Measurements from ENCODE around the gene FOXF2.

Gene FOXF2

GRCh38 chr6:1415416-1416063 lies 26.2 kb downstream of the FOXF2 start:
- DNase-seq, result no peak

DNA sequence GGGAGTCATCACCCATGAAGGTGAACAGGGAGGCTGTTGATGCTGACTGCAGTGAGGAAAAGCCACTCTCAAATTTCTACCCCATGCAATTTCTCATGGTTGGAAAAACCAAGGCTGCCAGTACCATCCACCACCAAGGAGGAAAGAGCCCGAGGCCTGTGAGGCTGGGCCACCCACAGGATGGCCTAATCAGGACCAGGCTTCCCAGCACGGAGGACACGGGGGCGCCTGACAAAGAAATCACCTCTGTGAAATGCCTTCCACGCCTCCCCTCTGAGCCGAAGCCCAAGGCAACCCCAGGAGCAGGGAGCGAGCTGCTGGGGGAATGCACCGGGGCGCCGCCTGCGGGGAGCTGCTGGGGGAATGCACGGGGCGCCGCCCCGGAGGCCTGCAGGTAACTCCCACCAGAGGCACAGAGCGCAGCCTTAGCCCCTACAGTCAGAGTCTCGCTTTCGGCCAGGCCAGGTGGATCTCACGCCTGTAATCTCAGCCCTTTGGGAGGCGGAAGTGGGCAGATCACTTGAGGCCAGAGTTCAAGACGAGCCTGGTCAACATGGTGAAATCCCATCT lies 26.9 kb downstream of the FOXF2 start:
- DNase-seq, result no peak

DNA sequence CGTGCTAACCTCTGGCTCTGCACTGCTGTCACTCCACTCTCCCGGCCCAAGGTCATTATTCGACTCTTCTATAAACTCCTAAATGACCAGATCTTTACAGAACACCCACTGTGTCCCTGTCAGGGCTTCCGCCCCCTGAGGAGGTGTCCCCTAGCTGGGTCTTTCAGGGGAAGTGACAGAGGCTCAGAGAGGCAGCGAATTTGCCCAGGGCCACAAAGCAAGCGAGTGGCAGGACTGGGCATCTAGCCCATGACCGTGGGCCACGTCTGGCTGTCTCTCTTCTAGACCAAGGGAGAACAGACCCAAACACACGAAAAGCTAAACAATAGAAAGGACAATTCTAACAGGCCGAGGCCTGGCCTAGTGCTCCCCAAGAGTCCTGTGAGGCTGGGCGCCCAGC lies 27.4 kb downstream of the FOXF2 start:
- DNase-seq, result no peak

- no peak for DNase-seq
Observed at GRCh38 chr6:1417718-1418117, 28.3 kb downstream of the FOXF2 start.

- DNase-seq, result no peak
Observed at GRCh38 chr6:1418471-1419191, 29.3 kb downstream of the FOXF2 start.

GRCh38 chr6:1420382-1420781 lies 31.0 kb downstream of the FOXF2 start:
- DNase-seq, result no peak

DNA sequence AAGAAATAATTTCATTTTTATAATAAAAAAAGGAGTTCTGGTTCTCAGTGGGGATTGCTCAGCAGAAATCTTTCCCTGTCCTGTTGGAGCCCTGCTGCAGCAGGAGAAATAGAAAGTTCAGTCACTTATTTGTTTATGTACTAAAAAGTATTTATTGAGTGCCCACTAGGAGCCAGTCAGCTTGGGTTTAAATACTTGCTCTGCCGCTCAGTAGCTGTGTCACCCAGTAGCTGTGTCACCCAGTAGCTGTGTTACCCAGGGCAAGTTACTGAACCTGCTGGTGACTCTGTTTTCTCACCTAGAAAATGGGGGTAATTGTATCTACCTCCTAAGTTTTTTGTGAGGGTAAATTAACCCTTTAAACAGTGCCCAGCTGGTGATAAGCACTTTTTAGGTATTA lies 32.9 kb downstream of the FOXF2 start:
- no peak for DNase-seq

DNA sequence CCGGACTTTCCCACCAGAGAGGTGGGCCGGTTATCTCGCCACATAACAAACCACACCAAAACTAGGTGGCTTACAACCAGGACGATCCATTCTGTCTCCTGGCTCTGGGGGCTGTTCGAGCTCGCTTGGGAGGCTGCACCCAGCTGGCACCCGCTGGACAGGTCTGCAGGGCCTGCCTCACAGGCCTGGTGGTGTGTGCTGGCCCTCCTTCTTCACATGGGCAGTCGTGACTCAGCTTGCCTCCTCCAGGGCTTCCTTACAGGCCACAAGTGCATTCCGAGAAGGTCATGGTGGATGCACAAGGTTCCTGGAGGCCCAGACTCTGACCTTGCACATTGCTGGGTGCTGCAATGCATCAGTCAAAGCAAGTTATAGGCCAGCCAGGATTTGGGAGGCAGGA lies 34.2 kb downstream of the FOXF2 start:
- no peak for DNase-seq

DNA sequence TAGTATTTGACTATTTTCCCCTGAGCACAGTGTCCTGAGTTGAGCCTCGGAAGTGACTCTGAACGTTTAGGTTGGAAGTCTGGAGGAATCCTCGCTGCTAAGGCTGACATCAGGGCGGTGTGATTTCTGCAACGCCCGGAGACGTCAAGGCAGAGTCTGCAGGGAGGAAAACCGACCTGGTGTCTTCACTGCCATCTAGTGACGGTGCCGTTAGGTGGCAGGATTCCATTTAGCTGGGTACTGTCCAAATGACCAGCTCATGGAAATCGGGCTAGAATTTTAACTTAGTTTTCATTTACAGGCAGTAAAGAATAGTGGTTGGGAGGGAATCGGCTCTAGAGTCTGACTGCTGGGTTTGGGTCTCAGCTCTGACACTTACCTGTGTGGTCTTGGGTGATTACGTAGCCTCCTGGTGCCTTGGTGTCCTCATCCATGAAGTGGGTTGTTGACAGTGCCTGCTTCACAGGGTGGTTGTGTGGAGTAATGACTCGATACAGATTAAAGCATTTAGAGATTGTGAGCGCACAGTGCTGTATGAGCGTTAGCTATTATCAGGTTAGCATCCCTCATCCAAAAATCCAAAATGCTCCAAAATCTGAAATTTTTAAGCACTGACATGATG lies 35.0 kb downstream of the FOXF2 start:
- DNase-seq, result peak; percentile 33

- no peak for DNase-seq
Observed at GRCh38 chr6:1426416-1426815, 37.0 kb downstream of the FOXF2 start.

GRCh38 chr6:1435806-1436205 lies 46.4 kb downstream of the FOXF2 start:
- no peak for DNase-seq

- DNase-seq, result peak; percentile 60
Observed at GRCh38 chr6:1436334-1437306, 47.2 kb downstream of the FOXF2 start.

DNA sequence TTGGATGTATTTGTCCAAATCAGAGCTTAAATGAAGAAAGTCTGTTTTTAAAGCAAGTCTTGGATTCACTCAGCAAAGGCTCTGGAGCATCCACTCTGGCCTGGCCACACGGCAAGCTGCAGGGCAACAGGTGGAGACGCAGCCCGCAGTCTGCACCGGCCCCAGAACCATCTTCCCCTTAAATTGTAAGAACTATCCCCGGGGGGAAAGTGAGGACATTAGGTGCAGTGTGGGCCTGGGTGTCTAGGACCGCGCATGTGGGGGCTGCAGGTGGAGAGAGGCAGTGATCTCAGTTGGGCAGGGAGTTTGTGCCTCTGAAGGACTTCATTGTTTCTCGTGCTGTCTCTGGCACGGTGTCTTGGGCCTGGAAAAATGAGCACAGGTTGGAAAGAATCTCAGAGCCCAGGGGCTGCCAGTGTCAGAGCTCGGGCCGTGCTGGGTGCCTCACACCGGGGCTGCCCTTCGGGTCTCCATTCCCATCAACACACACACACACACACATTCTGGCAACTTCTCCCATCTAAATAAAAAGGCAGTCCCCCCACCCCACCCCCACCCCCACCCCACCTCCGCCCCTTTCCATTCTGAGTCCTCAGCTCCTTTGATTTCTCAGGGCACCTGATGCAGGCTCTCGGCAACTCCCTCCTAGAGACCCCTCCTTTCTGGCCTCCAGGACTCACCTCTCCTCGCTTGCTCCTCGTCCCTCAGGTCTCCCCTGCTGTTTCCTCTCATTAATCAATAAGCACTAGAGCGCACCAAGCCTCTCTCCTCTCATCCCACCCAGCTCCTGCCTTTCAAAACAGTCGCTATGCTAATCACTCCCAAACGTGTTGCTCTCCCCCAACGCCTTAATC lies 48.4 kb downstream of the FOXF2 start:
- no peak for DNase-seq

- DNase-seq, result no peak
Observed at GRCh38 chr6:1438471-1438881, 49.1 kb downstream of the FOXF2 start.

DNA sequence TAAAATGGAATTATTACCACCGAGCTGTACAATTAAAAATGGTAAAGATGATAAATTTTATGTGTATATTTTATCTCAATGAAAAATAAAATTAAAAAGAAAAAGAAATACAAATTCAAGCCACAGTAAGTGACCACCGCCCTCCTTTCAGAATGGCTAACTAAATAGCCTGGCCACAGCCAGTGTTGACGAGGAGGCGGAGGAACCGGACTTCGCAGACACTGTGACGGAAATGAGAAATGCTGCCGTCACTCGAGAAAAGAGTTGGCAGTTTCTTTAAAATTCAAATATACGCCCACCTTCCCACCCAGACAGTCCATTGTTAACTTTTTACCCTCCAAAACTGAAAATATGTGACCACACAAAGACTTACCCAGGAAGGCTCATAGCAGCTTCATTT lies 50.0 kb downstream of the FOXF2 start:
- DNase-seq, result no peak

DNA sequence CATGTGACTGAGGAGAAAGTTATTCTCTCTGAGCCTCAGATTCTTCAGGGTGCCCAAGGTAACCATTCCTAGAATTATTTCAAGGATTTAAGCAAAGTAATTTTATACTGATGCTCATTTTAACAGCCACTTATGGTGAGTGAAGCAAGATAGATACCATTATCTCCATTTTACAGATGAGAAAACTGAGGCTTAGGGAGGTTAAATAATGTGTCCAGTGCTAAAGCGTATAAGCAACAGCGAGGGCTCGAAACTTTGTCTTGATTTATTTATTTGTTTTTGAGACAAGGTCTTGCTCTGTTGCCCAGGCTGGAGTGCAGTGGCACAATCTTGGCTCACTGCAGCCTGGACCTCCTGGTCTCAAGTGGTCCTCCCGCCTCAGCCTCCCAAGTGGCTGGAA lies 53.6 kb downstream of the FOXF2 start:
- no peak for DNase-seq

Measured in NCI-H1105 treated with DMSO at 0.1 percent for 48 hours (cell line).